ENCODE data around the gene DDX6.

Gene DDX6

GRCh38 chr11:118703563-118704106, 87.3 kb downstream of the DDX6 start:
- DNase-seq (ENCODE audit: low read depth): no peak

- DNase-seq (ENCODE audit: low read depth): no peak
Observed at GRCh38 chr11:118699506-118700220, 91.3 kb downstream of the DDX6 start.

Data from CMK (cell line).